Cardiac muscle cell (in vitro differentiated cells and primary cell): ENCODE data around the gene LAMA3. TPM values are rescaled to one million over a fixed set of nuclear protein-coding genes. Genes with fewer than 3 reads are reported as not detected.

Source experiments
- DNase-seq, 2 donors: peaks; one replicate each; pipeline versions ENCODE4 v3.0.0 to v3.0.0-alpha.2; 2010 to 2017; ENCODE audit warnings: low read depth in 1 of 2, low spot score in 1 of 2
- H3K27ac ChIP-seq: fragments of 200-600 bp; sonication (generic); 2 replicates; pipeline ENCODE4 v1.5.1; 2016
- H3K27me3 ChIP-seq: fragments of 200-600 bp; sonication (generic); 2 replicates; pipeline ENCODE4 v1.6.0; 2016; ENCODE audit warnings: control low read depth
- H3K36me3 ChIP-seq: fragments of 200-600 bp; sonication (generic); 2 replicates; pipeline ENCODE4 v1.5.1; 2016; ENCODE audit warnings: control low read depth
- H3K4me1 ChIP-seq: fragments of 200-600 bp; sonication (generic); 2 replicates; pipeline ENCODE4 v1.8.1; 2017; ENCODE audit warnings: low read depth, mild to moderate bottlenecking, mixed run types
- H3K4me3 ChIP-seq: fragments of 200-600 bp; sonication (generic); 2 replicates; pipeline ENCODE4 v1.5.1; 2016; ENCODE audit warnings: mild to moderate bottlenecking
- H3K9me3 ChIP-seq: fragments of 200-600 bp; sonication (generic); 2 replicates; pipeline ENCODE4 v1.5.1; 2017; ENCODE audit warnings: low read depth, mild to moderate bottlenecking, control low read depth
- polyA plus RNA-seq: library from polyadenylated mRNA; unstranded; fragments of >200 nt; fragmentation: Nextera tagmentation; extraction: Ambion mirVana; gene quantifications from 2 replicates; pipeline ENCODE4 v1.2.1, GENCODE V29; 2016
- total RNA-seq: library from RNA; depleted of rRNA; stranded (reverse); fragments of >200 nt; gene quantifications from 2 replicates; pipeline ENCODE4 v1.2.3, GENCODE V29; 2016
- TF ChIP-seq, protein P1 (sequence below): IDR thresholded peaks from 2 replicates; pipeline ENCODE4 v1.5.1; 2012; ENCODE audit warnings: low read depth, mild to moderate bottlenecking, low read length

LAMA3 gene, protein sequence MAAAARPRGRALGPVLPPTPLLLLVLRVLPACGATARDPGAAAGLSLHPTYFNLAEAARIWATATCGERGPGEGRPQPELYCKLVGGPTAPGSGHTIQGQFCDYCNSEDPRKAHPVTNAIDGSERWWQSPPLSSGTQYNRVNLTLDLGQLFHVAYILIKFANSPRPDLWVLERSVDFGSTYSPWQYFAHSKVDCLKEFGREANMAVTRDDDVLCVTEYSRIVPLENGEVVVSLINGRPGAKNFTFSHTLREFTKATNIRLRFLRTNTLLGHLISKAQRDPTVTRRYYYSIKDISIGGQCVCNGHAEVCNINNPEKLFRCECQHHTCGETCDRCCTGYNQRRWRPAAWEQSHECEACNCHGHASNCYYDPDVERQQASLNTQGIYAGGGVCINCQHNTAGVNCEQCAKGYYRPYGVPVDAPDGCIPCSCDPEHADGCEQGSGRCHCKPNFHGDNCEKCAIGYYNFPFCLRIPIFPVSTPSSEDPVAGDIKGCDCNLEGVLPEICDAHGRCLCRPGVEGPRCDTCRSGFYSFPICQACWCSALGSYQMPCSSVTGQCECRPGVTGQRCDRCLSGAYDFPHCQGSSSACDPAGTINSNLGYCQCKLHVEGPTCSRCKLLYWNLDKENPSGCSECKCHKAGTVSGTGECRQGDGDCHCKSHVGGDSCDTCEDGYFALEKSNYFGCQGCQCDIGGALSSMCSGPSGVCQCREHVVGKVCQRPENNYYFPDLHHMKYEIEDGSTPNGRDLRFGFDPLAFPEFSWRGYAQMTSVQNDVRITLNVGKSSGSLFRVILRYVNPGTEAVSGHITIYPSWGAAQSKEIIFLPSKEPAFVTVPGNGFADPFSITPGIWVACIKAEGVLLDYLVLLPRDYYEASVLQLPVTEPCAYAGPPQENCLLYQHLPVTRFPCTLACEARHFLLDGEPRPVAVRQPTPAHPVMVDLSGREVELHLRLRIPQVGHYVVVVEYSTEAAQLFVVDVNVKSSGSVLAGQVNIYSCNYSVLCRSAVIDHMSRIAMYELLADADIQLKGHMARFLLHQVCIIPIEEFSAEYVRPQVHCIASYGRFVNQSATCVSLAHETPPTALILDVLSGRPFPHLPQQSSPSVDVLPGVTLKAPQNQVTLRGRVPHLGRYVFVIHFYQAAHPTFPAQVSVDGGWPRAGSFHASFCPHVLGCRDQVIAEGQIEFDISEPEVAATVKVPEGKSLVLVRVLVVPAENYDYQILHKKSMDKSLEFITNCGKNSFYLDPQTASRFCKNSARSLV (N-terminal part only)
- total RNA-seq = 0.18 and 0.39 TPM in 2 replicates
- not detected in 2 replicates for polyA plus RNA-seq

DNA sequence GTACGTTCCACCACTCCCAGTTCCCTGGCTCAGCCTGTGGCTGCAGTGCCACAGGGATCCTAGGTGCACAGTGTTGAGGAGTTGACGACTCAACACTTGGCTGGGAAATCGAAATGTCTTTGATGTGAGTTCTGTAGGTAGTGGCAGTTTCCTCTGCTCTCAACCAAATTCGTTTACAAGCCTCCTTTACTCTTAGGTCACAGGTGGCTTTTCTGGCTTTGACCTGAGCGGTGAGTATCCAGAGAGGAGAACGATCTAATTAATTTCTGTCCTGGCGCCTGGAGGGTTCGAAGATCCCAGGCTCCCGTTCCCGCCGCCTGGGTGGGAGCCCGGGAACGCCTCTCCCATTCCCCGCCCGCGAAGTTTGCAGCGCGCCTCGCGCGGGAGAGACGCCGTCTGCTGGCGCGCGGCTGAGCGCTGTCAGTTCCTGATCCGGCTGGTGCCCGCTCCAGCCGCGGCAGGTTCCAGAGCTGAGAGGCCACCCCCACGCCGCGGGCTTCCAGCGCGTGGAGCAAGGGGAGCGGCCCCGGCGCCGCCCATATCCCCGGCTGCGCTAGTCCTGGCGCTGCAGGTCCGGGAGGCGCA is at the start of gene LAMA3:
Gene LAMA3, plus strand, starts transcription at position 423 of the 585 bp plus-strand sequence. CDS start 231 bp downstream, outside the sequence.
- Histone ChIP-seq H3K27me3 (peaks cover 58% of the 10 kb centered on the region), H3K9me3 (no peaks in the 10 kb centered on the region), H3K4me1 (no peaks in the 10 kb centered on the region), H3K36me3 (no peaks in the 10 kb centered on the region), H3K27ac (no peak within 1 kb of the TSS), H3K4me3 (peak within 1 kb of the TSS; percentile 40)
- TF ChIP-seq, protein P1, sequence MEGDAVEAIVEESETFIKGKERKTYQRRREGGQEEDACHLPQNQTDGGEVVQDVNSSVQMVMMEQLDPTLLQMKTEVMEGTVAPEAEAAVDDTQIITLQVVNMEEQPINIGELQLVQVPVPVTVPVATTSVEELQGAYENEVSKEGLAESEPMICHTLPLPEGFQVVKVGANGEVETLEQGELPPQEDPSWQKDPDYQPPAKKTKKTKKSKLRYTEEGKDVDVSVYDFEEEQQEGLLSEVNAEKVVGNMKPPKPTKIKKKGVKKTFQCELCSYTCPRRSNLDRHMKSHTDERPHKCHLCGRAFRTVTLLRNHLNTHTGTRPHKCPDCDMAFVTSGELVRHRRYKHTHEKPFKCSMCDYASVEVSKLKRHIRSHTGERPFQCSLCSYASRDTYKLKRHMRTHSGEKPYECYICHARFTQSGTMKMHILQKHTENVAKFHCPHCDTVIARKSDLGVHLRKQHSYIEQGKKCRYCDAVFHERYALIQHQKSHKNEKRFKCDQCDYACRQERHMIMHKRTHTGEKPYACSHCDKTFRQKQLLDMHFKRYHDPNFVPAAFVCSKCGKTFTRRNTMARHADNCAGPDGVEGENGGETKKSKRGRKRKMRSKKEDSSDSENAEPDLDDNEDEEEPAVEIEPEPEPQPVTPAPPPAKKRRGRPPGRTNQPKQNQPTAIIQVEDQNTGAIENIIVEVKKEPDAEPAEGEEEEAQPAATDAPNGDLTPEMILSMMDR = peak; percentile 40
- DNase-seq = peak; percentile 46 to 71

DNA sequence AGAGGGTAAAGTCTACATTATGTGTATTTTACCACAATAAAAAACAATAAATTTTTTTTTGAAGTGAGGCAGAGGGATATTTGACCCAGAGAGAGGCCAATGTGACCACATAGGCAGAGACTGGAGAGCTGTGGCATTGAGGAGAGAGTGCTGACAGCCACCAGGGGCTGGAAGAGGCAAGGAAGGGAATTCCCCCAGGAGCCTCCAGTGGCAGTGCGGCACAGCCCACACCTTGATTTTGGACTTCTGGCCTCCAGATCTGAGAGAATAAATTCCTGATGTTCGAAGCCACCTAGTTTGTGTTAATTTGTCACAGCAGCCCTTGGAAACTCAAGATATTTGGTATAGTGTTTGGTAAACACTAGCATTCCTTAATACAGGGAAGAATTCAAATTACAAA is 49.2 kb upstream of the LAMA3 start:
- no peaks in the 10 kb centered on the region for H3K27me3 ChIP-seq
- H3K27ac ChIP-seq = no peak overlapping the region
- no peaks in the 10 kb centered on the region for H3K4me1 ChIP-seq
- peak in 1 of 2 donors; percentile 46 for DNase-seq
- no peaks in the 10 kb centered on the region for H3K36me3 ChIP-seq
- TF ChIP-seq, protein P1 = no peak
- H3K4me3 ChIP-seq = no peak overlapping the region
- no peaks in the 10 kb centered on the region for H3K9me3 ChIP-seq

DNA sequence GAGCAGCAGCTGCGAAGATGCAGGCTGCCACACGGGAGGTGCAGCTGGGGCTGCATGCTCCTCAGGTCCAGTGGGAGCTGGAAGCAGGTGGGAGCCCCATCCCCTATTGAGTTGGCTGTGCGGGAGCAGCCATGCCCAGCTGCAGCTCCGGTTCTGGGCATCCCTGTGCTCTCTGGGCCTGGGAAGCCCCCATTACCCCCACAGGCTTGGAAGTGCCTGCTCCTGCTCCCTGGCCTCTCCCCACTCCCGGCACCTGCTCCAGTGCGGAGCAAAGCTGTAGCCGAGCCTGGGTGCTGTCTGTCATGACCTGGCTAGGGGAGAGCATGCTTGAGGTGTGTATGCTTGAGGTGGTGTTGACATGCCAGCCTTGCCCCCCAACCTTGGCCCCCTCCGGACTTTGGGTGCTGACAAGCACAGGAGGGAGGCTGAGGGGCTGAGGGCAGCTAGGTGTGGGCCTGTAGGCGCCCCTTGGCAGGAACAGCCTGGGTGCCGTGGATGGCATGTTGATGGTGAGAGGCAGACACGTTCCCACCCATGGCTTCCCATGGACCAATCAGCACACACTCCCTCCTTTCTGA is 48.0 kb upstream of the LAMA3 start:
- Histone ChIP-seq H3K4me1 (no peaks in the 10 kb centered on the region), H3K36me3 (no peaks in the 10 kb centered on the region), H3K4me3 (no peak overlapping the region), H3K27me3 (no peaks in the 10 kb centered on the region), H3K27ac (no peak overlapping the region), H3K9me3 (no peaks in the 10 kb centered on the region)
- TF ChIP-seq, protein P1 = no peak
- DNase-seq = no peak

DNA sequence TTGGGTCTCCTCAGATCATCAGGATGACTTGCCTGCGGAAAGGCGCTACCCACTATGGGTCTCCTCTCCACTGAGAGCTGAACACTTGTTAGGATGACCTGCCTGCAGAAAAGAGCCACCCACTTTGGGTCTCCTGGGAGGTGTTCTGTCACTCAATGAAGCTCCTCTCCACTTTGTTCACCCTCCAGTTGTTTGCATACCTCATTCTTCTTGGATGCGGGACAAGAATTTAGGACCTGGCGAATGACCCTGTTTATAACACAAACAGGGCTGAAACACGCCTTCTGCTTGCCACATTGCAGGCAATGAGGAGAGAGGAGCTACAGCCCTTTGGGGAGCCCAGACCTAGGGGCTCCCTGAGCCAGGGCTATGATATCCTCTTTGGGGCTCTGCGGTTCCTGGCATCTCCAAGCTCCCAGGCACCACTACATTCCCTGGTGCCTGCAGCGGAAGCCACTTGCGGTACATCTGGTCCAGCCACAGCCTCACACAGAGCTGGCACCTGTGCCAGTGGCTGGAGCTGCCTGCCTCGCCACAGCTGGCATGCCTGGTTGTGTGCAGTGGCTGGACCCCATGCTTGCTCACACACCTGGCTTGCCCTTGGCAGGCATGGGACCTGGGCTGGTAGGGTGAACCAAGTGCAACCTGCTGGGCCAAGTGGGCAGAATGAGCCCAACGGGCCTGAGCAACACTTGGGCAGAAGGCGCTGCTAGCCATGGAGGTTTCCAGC is 47.2 kb upstream of the LAMA3 start:
- no peak overlapping the region for H3K27ac ChIP-seq
- H3K27me3 ChIP-seq = no peaks in the 10 kb centered on the region
- TF ChIP-seq, protein P1 = no peak

More for the DNA sequence above, 47.2 kb upstream of the LAMA3 start:
- no peaks in the 10 kb centered on the region for H3K4me1 ChIP-seq
- H3K36me3 ChIP-seq = no peaks in the 10 kb centered on the region
- no peaks in the 10 kb centered on the region for H3K9me3 ChIP-seq
- no peak for DNase-seq
- no peak overlapping the region for H3K4me3 ChIP-seq
